GM23338 (cell line): ENCODE data around the gene TAF13. TPM values are rescaled to one million over a fixed set of nuclear protein-coding genes. Genes with fewer than 3 reads are reported as not detected.

Experiments
- ATAC-seq: fragments of 200-7000 bp; cut with Tn5 transposase; 3 replicates; pipeline ENCODE4 v1.9.1; 2020
- DNase-seq: peaks from one replicate; pipeline ENCODE4 v3.0.0-alpha.2; 2015; ENCODE audit warnings: low spot score
- H2AFZ ChIP-seq: fragments of 200-600 bp; sonication (generic); 2 replicates; pipeline ENCODE4 v1.8.0; 2016; ENCODE audit warnings: antibody characterized with exemption, mild to moderate bottlenecking, moderate library complexity
- H3F3A ChIP-seq: fragments of 200-600 bp; sonication (generic); replicated peaks from 2 replicates; pipeline ENCODE4 v1.8.0; 2017; ENCODE audit warnings: antibody characterized with exemption, mixed run types, low read depth
- H3K27ac ChIP-seq: fragments of 200-600 bp; sonication (generic); 2 replicates; pipeline ENCODE4 v1.6.1; 2016; ENCODE audit warnings: low read depth
- H3K27me3 ChIP-seq: fragments of 200-600 bp; sonication (generic); 2 replicates; pipeline ENCODE4 v1.8.0; 2016; ENCODE audit warnings: mild to moderate bottlenecking, mixed run types, moderate library complexity; ENCODE audit not compliant: insufficient read depth
- H3K36me3 ChIP-seq: fragments of 200-600 bp; sonication (generic); 2 replicates; pipeline ENCODE4 v1.8.0; 2016; ENCODE audit warnings: mild to moderate bottlenecking; ENCODE audit not compliant: insufficient read depth
- H3K4me1 ChIP-seq: fragments of 200-600 bp; sonication (generic); 2 replicates; pipeline ENCODE4 v1.8.0; 2016; ENCODE audit warnings: mild to moderate bottlenecking, moderate library complexity; ENCODE audit not compliant: insufficient read depth
- H3K4me2 ChIP-seq: fragments of 200-600 bp; sonication (generic); 2 replicates; pipeline ENCODE4 v1.7.1; 2017; ENCODE audit warnings: mixed run types
- H3K4me3 ChIP-seq: fragments of 200-600 bp; sonication (generic); 2 replicates; pipeline ENCODE4 v1.6.1; 2016; ENCODE audit warnings: mixed run types
- H3K79me2 ChIP-seq: fragments of 200-600 bp; sonication (generic); replicated peaks from 2 replicates; pipeline ENCODE4 v1.8.0; 2017; ENCODE audit warnings: mild to moderate bottlenecking; ENCODE audit not compliant: insufficient read depth
- H3K9me2 ChIP-seq: fragments of 200-600 bp; sonication (generic); 2 replicates; pipeline ENCODE4 v1.8.0; 2017; ENCODE audit not compliant: insufficient read depth
- H4K20me1 ChIP-seq: fragments of 200-600 bp; sonication (generic); replicated peaks from 2 replicates; pipeline ENCODE4 v1.8.0; 2017; ENCODE audit warnings: mild to moderate bottlenecking; ENCODE audit not compliant: insufficient read depth
- H3K27ac Mint-ChIP-seq: 2 replicates; pipeline ENCODE4 v1.8.0; 2020; ENCODE audit warnings: inconsistent platforms, mild to moderate bottlenecking, moderate library complexity, mixed read lengths
- H3K27me3 Mint-ChIP-seq: 3 replicates; pipeline ENCODE4 v1.8.0; 2022; ENCODE audit warnings: low read depth, mild to moderate bottlenecking, moderate library complexity, mixed read lengths, inconsistent platforms; ENCODE audit not compliant: insufficient read depth, poor library complexity
- H3K36me3 Mint-ChIP-seq: 3 replicates; pipeline ENCODE4 v1.8.0; 2021; ENCODE audit warnings: low read depth, mild to moderate bottlenecking, inconsistent platforms, moderate library complexity, mixed read lengths
- H3K4me1 Mint-ChIP-seq: 3 replicates; pipeline ENCODE4 v1.8.0; 2020; ENCODE audit warnings: mild to moderate bottlenecking, inconsistent platforms, mixed read lengths
- H3K4me3 Mint-ChIP-seq: 3 replicates; pipeline ENCODE4 v1.8.0; 2021; ENCODE audit warnings: moderate library complexity, mild to moderate bottlenecking, inconsistent platforms, mixed read lengths
- H3K9me3 Mint-ChIP-seq: 3 replicates; pipeline ENCODE4 v1.8.0; 2020; ENCODE audit warnings: moderate library complexity, mild to moderate bottlenecking, inconsistent platforms, mixed read lengths
- EZH2 ChIP-seq: fragments of 200-600 bp; sonication (generic); IDR thresholded peaks from one replicate; pipeline ENCODE4 v1.8.0; 2017; ENCODE audit warnings: antibody characterized with exemption, mild to moderate bottlenecking, low read depth; ENCODE audit not compliant: unreplicated experiment
- NANOG ChIP-seq: IDR thresholded peaks from 2 replicates; pipeline ENCODE4 v1.6.1; 2016; ENCODE audit warnings: antibody characterized with exemption, borderline replicate concordance
- STAT1 ChIP-seq: IDR thresholded peaks from one replicate; pipeline ENCODE4 v1.6.1; 2016; ENCODE audit warnings: antibody characterized with exemption; ENCODE audit not compliant: unreplicated experiment
- polyA plus RNA-seq: library from polyadenylated mRNA; unstranded; fragments of >200 nt; fragmentation: Nextera tagmentation; extraction: Ambion mirVana; gene quantifications from 2 replicates; pipeline ENCODE4 v1.2.1, GENCODE V29; 2016
- total RNA-seq: library from RNA; depleted of rRNA; stranded (reverse); fragments of >200 nt; shearing (Covaris generic); gene quantifications from 2 replicates; pipeline ENCODE4 v1.2.3, GENCODE V29; 2014
- TF ChIP-seq, protein P1 (sequence below): fragments of 250-450 bp; sonication (Bioruptor Pico); IDR thresholded peaks from 2 replicates; pipeline ENCODE4 v1.5.0; 2020; ENCODE audit warnings: mild to moderate bottlenecking, moderate library complexity
- TF ChIP-seq, protein P2 (sequence below): IDR thresholded peaks from one replicate; pipeline ENCODE4 v1.6.1; 2018; ENCODE audit warnings: antibody characterized with exemption; ENCODE audit not compliant: unreplicated experiment
- TF ChIP-seq, protein P3 (sequence below), 2 experiments: fragments of 200-600 bp in 1 of 2; sonication (generic) in 1 of 2; conservative IDR thresholded peaks; 2 replicates each; pipeline versions ENCODE4 v1.5.1 to v1.6.1; 2016 to 2017; ENCODE audit warnings: antibody characterized with exemption in 2 of 2, low read depth in 2 of 2, mild to moderate bottlenecking in 2 of 2, moderate library complexity in 1 of 2

Gene TAF13
- total and polyA plus RNA-seq, 2 experiments from 2014 or later = 43.7 to 55.8 TPM

DNA sequence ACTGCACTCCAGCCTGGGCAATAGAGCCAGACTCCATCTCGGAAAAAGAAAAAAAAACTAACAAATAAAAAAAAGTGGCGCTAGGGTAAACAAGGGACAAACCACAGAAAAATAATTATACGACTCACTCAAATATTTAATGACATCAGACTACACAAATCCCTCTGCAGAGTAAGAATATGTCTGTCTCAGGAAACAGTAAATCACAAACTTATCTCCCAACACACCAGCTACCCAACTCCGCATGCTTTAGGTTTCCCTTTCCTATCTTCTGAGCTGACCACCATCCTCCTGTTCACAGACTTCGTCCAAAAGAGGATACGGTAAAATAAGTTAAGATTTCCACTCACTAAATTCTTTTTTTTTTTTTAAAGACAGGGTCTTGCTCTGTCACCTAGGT, 50.1 kb downstream of the TAF13 start (continued):
- TF ChIP-seq, protein P1, sequence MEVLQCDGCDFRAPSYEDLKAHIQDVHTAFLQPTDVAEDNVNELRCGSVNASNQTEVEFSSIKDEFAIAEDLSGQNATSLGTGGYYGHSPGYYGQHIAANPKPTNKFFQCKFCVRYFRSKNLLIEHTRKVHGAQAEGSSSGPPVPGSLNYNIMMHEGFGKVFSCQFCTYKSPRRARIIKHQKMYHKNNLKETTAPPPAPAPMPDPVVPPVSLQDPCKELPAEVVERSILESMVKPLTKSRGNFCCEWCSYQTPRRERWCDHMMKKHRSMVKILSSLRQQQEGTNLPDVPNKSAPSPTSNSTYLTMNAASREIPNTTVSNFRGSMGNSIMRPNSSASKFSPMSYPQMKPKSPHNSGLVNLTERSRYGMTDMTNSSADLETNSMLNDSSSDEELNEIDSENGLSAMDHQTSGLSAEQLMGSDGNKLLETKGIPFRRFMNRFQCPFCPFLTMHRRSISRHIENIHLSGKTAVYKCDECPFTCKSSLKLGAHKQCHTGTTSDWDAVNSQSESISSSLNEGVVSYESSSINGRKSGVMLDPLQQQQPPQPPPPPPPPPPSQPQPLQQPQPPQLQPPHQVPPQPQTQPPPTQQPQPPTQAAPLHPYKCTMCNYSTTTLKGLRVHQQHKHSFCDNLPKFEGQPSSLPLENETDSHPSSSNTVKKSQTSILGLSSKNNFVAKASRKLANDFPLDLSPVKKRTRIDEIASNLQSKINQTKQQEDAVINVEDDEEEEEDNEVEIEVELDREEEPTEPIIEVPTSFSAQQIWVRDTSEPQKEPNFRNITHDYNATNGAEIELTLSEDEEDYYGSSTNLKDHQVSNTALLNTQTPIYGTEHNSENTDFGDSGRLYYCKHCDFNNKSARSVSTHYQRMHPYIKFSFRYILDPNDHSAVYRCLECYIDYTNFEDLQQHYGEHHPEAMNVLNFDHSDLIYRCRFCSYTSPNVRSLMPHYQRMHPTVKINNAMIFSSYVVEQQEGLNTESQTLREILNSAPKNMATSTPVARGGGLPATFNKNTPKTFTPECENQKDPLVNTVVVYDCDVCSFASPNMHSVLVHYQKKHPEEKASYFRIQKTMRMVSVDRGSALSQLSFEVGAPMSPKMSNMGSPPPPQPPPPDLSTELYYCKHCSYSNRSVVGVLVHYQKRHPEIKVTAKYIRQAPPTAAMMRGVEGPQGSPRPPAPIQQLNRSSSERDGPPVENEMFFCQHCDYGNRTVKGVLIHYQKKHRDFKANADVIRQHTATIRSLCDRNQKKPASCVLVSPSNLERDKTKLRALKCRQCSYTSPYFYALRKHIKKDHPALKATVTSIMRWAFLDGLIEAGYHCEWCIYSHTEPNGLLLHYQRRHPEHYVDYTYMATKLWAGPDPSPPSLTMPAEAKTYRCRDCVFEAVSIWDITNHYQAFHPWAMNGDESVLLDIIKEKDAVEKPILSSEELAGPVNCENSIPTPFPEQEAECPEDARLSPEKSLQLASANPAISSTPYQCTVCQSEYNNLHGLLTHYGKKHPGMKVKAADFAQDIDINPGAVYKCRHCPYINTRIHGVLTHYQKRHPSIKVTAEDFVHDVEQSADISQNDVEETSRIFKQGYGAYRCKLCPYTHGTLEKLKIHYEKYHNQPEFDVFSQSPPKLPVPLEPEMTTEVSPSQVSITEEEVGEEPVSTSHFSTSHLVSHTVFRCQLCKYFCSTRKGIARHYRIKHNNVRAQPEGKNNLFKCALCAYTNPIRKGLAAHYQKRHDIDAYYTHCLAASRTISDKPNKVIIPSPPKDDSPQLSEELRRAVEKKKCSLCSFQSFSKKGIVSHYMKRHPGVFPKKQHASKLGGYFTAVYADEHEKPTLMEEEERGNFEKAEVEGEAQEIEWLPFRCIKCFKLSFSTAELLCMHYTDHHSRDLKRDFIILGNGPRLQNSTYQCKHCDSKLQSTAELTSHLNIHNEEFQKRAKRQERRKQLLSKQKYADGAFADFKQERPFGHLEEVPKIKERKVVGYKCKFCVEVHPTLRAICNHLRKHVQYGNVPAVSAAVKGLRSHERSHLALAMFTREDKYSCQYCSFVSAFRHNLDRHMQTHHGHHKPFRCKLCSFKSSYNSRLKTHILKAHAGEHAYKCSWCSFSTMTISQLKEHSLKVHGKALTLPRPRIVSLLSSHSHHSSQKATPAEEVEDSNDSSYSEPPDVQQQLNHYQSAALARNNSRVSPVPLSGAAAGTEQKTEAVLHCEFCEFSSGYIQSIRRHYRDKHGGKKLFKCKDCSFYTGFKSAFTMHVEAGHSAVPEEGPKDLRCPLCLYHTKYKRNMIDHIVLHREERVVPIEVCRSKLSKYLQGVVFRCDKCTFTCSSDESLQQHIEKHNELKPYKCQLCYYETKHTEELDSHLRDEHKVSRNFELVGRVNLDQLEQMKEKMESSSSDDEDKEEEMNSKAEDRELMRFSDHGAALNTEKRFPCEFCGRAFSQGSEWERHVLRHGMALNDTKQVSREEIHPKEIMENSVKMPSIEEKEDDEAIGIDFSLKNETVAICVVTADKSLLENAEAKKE (CRISPR knock-in tag) = no peak
- TF ChIP-seq, protein P2, sequence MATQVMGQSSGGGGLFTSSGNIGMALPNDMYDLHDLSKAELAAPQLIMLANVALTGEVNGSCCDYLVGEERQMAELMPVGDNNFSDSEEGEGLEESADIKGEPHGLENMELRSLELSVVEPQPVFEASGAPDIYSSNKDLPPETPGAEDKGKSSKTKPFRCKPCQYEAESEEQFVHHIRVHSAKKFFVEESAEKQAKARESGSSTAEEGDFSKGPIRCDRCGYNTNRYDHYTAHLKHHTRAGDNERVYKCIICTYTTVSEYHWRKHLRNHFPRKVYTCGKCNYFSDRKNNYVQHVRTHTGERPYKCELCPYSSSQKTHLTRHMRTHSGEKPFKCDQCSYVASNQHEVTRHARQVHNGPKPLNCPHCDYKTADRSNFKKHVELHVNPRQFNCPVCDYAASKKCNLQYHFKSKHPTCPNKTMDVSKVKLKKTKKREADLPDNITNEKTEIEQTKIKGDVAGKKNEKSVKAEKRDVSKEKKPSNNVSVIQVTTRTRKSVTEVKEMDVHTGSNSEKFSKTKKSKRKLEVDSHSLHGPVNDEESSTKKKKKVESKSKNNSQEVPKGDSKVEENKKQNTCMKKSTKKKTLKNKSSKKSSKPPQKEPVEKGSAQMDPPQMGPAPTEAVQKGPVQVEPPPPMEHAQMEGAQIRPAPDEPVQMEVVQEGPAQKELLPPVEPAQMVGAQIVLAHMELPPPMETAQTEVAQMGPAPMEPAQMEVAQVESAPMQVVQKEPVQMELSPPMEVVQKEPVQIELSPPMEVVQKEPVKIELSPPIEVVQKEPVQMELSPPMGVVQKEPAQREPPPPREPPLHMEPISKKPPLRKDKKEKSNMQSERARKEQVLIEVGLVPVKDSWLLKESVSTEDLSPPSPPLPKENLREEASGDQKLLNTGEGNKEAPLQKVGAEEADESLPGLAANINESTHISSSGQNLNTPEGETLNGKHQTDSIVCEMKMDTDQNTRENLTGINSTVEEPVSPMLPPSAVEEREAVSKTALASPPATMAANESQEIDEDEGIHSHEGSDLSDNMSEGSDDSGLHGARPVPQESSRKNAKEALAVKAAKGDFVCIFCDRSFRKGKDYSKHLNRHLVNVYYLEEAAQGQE = no peak

DNA sequence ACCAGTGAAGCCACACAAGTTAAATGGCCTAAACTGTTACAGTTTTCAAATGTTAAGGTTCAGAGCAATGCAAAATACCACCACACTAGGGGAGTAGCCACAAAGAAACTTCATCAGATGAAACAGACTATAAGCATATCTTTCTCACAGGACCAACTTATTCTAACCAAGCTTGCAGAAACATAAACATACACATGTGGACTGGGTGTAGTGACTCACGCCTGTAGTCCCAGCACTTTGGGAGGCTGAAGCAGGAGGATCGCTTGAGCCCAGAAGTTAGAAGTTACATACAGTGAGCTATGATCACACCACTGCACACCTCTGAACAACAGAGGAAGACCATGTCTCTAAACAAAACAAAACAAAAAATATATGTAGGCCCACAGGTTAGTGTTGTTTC, 51.2 kb downstream of the TAF13 start:
- Histone ChIP-seq H3K4me3 (no peak overlapping the region), H4K20me1 (no peaks in the 10 kb centered on the region; the same call in 1 of the 2 replicates), H3K27me3 (no peaks in the 10 kb centered on the region), H3K36me3 (no peaks in the 10 kb centered on the region), H3K79me2 (no peaks in the 10 kb centered on the region; the same call in 1 of the 2 replicates), H3K4me1 (no peaks in the 10 kb centered on the region), H3F3A (no peaks in the 10 kb centered on the region), H3K9me2 (no peaks in the 10 kb centered on the region), H3K27ac (no peak overlapping the region), H2AFZ (no peak overlapping the region), H3K4me2 (no peak overlapping the region)
- no peak for DNase-seq
- no peaks in the 10 kb centered on the region for H3K36me3 Mint-ChIP-seq
- H3K9me3 Mint-ChIP-seq = no peaks in the 10 kb centered on the region
- H3K4me1 Mint-ChIP-seq = no peaks in the 10 kb centered on the region
- no peak for ATAC-seq
- peaks cover 2% of the 10 kb centered on the region for H3K27me3 Mint-ChIP-seq
- no peak overlapping the region for H3K4me3 Mint-ChIP-seq
- no peak overlapping the region for H3K27ac Mint-ChIP-seq
- TF ChIP-seq, protein P2 = no peak
- TF ChIP-seq NANOG (no peak), STAT1 (no peak), EZH2 (no peak)
- TF ChIP-seq, protein P3, sequence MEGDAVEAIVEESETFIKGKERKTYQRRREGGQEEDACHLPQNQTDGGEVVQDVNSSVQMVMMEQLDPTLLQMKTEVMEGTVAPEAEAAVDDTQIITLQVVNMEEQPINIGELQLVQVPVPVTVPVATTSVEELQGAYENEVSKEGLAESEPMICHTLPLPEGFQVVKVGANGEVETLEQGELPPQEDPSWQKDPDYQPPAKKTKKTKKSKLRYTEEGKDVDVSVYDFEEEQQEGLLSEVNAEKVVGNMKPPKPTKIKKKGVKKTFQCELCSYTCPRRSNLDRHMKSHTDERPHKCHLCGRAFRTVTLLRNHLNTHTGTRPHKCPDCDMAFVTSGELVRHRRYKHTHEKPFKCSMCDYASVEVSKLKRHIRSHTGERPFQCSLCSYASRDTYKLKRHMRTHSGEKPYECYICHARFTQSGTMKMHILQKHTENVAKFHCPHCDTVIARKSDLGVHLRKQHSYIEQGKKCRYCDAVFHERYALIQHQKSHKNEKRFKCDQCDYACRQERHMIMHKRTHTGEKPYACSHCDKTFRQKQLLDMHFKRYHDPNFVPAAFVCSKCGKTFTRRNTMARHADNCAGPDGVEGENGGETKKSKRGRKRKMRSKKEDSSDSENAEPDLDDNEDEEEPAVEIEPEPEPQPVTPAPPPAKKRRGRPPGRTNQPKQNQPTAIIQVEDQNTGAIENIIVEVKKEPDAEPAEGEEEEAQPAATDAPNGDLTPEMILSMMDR (conservative IDR thresholded peaks at IDR 0.05; ENCODE audit: low read depth in 2 of 2) = no peak
